HG03097 (cell line): ENCODE results near the gene TMEM214.

ENCODE experiments used
- ATAC-seq: cut with Tn5 transposase; IDR thresholded peaks from one replicate; pipeline ENCODE4 v1.9.1; 2021; ENCODE audit not compliant: unreplicated experiment, low FRiP score

TMEM214 gene

DNA sequence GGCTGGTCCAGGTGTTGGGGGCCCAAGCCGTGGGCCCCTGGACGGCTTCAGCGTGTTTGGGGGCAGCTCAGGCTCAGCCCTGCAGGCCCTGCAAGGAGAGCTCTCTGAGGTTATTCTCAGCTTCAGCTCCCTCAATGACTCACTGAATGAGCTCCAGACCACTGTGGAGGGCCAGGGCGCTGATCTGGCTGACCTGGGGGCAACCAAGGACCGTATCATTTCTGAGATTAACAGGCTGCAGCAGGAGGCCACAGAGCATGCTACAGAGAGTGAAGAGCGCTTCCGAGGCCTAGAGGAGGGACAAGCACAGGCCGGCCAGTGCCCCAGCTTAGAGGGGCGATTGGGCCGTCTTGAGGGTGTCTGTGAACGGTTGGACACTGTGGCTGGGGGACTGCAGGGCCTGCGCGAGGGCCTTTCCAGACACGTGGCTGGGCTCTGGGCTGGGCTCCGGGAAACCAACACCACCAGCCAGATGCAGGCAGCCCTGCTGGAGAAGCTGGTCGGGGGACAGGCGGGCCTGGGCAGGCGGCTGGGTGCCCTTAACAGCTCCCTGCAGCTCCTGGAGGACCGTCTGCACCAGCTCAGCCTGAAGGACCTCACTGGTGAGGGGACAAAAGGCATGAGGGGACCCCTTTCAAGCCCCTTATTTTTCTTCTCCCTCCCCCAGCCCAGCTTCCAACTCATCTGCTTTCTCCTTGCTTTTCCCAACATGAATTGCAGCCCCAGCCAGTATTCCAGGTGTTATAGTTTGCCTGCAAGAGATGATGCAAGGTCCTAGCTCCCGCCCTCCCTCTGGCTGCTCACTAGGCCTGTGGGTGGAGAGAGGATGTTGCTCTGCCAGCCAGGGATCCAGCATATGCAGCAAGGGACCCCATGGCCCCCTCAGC is 50.9 kb downstream of the TMEM214 start:
- no peak for ATAC-seq

DNA sequence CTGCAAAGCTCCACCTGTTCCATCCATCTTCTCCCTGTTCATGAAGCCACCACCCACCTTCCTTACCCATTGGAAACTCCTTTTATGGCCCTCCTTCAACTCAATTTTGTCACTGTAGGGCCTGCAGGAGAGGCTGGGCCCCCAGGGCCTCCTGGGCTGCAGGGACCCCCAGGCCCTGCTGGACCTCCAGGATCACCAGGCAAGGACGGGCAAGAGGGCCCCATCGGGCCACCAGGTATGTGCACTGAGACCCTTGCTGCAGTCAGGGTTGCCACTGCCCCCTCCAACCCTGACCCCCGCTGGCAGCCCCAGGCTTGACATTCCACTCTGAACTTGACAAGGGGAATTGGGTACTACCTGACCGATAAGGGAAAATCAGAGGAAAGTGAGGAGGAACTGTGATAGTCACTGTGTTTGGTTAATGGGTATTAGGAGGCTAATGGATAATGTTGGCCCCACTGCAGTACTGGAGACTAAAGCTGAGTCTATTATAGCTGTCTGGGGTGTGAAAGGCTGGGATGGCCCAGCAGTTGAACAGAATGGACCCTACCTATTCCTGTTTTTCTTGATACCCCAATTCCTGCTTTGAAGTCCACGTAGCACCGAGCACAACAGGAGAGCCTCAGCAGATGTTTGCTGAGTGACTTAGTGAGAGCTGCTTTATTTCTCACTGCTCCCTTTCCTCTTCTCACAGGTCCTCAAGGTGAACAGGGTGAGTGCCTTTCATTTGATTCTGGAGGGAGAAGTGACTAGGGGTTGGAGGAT is 51.7 kb downstream of the TMEM214 start:
- no peak for ATAC-seq

DNA sequence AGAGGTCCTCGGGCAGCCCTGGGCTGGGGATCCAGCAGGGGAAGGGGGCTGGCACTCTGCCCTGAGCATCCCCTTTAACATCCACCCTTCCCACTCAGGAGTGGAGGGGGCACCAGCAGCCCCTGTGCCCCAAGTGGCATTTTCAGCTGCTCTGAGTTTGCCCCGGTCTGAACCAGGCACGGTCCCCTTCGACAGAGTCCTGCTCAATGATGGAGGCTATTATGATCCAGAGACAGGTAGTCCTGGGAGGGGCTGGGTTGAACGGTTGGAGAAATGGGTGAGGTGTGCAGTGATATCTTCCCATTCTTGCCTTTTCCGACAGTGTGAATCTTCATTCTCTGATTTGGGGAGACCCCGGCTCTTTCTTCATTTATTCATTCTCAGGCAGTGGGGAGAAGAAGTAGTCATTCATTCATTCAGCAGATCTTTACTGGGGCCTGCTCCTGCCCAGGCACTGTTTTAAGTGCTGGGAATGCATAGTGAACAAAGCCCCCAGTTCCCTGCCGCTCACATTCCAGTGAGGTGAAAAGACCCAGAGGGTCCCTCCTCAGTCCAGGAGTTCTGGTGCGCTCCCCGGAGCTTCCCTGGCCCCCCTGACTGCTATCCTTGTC is 52.4 kb downstream of the TMEM214 start:
- ATAC-seq: no peak

DNA sequence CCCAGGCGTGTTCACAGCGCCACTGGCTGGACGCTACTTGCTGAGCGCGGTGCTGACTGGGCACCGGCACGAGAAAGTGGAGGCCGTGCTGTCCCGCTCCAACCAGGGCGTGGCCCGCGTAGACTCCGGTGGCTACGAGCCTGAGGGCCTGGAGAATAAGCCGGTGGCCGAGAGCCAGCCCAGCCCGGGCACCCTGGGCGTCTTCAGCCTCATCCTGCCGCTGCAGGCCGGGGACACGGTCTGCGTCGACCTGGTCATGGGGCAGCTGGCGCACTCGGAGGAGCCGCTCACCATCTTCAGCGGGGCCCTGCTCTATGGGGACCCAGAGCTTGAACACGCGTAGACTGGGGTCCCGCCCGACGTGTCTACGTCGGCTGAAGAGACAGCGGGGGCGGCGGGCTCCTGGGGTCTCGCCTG is 52.9 kb downstream of the TMEM214 start:
- no peak for ATAC-seq

DNA sequence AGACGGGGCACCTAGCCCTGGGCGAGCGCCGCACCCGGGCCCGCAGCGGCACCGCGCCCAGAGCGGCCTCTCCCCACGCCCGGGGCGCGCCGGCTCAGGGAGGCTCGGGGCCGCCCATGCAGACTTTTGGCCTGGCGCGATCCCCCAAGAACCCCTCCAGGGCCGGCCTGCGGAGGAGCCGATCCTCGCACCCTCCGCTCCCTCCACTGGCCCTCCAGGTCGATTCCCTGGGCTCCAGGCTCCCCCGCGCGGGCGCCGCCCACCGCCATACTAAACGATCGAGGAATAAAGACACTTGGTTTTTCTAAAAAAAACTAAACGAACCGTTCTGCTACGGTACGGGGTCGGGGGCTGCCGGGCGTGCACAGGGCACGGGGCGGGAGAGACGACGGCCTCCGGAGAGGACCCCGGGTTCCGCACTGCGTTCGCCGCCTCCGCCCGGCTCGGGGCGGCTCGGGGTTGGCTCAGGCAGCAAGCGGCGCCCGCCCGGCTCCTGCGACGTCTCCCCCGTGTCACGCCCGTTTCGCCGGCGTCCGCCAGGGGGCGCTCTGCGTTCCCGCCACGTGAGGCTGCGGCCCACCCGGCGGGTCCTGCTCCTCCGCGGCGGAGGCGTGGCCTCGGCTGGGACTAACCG is 53.4 kb downstream of the TMEM214 start:
- peak; percentile 73 for ATAC-seq

DNA sequence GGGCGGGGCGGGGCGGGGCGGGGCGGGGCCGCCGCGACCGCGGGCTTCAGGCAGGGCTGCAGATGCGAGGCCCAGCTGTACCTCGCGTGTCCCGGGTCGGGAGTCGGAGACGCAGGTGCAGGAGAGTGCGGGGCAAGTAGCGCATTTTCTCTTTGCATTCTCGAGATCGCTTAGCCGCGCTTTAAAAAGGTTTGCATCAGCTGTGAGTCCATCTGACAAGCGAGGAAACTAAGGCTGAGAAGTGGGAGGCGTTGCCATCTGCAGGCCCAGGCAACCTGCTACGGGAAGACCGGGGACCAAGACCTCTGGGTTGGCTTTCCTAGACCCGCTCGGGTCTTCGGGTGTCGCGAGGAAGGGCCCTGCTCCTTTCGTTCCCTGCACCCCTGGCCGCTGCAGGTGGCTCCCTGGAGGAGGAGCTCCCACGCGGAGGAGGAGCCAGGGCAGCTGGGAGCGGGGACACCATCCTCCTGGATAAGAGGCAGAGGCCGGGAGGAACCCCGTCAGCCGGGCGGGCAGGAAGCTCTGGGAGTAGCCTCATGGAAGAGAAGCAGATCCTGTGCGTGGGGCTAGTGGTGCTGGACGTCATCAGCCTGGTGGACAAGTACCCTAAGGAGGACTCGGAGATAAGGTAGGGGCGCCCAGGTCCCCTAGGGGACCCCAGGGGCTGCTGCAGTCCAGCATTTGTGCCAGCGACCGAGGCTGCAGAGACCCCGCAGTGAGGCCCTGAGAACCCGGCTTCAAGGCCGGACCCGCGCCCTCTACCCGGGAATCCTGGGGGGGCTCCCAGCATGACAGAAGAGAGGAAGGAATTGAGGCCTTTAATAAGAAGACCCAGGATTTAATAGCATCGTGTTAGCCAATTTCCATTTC is 54.2 kb downstream of the TMEM214 start, which contains the start of gene KHK:
TSS of gene KHK (plus strand) at position 49 of the 870 bp plus-strand sequence. CDS start at position 537, 488 bp downstream.
- peak; percentile 6 for ATAC-seq

DNA sequence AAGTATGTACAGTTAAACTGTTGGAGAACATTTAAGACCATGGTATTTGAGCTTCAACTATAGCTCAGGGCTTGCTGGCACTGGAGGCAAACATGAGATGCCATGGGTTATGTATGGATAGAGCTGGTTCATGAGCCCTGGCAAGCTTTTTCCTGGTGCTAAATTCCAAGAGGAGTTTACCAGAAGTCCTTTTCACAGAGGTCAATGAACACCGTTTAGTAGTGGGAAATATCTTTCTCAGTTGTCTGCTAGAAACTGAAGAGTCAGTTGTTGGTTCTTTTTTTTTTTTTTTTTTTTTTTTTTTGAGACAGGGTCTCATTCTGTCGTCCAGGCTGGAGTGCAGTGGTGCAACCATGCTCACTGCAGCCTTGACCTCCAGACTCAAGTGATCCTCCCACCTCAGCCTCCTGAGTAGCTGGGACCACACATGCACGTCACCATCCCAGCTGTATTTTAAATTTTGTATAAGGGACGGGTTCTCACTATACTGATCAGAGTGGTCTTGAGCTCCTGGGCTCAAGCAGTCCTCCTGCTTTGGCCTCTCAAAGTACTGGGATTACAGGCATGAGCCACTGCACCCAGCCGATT is 55.2 kb downstream of the TMEM214 start:
- no peak for ATAC-seq

DNA sequence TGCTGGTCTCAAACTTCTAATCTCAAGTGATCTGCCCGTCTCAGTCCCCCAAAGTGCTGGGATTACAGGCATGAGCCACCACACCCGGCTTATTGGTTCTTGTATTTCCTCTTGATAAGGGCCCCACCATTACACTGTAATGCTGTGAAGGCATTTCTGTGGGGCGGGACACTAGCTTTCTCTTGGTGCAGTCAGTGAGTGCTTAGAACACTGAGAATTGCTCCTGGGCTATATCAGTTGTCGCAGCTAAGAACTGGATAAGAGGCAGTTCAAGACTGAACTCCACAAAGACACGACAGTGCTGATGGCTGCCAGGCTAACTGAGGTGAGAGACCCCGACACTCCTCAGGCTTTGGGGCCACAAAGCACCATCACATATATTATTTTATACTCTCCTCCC is 55.9 kb downstream of the TMEM214 start:
- ATAC-seq: no peak

DNA sequence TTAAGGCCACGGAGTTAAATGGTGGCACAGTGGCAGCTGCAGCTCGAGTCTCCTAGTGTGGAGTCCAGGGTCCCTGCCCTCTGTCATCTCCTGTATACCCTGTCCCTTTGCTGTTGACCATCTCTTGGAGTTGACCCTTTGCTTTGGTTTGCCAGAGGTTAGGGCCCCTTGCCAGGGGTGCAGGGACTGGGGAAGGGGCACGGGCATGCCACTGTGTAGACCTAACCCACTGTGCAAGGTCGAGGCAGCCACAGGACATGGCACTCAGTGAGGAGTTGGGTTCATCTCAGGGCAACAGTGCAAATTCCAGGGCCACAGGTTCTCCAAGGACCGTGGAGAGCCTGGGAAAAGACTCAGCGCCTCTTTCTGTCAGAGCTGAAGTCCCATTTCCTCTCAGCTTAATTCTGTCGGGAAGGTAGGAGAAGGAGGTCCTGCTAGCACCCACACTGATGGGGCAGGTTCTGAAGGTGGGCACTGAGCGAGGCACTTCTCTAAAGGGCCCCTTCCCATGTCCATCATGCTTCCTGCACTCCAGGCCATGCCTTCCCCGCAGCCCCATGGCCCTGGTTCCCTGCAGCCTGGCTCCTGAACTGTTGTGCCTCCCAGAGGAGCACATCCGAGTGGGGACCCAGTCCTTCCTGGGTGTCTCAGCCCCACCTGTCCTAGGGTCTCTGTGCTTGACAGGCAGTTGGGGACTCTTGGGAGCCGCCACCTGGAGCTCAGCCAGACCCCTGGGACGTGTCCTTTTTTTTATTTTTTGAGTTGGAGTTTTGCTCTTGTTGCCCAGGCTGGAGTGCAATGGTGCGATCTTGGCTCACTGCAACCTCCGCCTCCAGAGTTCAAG is 56.6 kb downstream of the TMEM214 start:
- no peak for ATAC-seq
